ENCODE data around the gene TMEM8B. TPM values are rescaled to one million over a fixed set of nuclear protein-coding genes. Genes with fewer than 3 reads are reported as not detected.

Gene TMEM8B
- 0.19 and 0.98 TPM in 2 replicates for total RNA-seq

GRCh38 chr9:35829084-35829763, at the start of gene TMEM8B:
TSS of gene TMEM8B (plus strand) at chr9:35829228. CDS start at chr9:35829448, 220 bp downstream.

GRCh38 chr9:35791297-35791921, 37.6 kb upstream of the TMEM8B start, which contains the start of gene NPR2:
TSS of gene NPR2 (plus strand) at chr9:35791591. CDS start at chr9:35792409, 818 bp downstream.

GRCh38 chr9:35812025-35812602, 16.9 kb upstream of the TMEM8B start, which contains the start of gene SPAG8:
TSS of gene SPAG8 (minus strand) at chr9:35812262. CDS start at chr9:35812147, 115 bp downstream.

GRCh38 chr9:35814841-35815543, 14.0 kb upstream of the TMEM8B start, which contains the start of gene HINT2:
TSS of gene HINT2 (minus strand) at chr9:35815042. CDS start at chr9:35814979, 63 bp downstream.

GRCh38 chr9:35828716-35829083, 328 bp upstream of the TMEM8B start, which contains the start of gene FAM221B:
TSS of gene FAM221B (minus strand) at chr9:35828732. CDS start at chr9:35826161, 2,571 bp downstream.

GRCh38 chr9:35870351-35870923, 41.4 kb downstream of the TMEM8B start, which contains the start of gene OR13J1:
TSS of gene OR13J1 (minus strand) at chr9:35870401. CDS start at chr9:35870401, 0 bp downstream.

GRCh38 chr9:35905912-35906679, 77.1 kb downstream of the TMEM8B start, which contains the start of gene HRCT1:
TSS of gene HRCT1 (plus strand) at chr9:35906202. CDS start at chr9:35906288, 86 bp downstream.

GRCh38 chr9:35909274-35909673, 80.2 kb downstream of the TMEM8B start, which contains the start of gene SPAAR:
TSS of gene SPAAR (plus strand) at chr9:35909490. CDS start at chr9:35910464, 974 bp downstream.

Small RNA genes within 50 kb of the gene (small RNA-seq; reads per million reads assigned to genes)
- not detected for gene HINT2

Other genes starting within 250 kb of the TMEM8B start
- gene TESK1, start 224.0 kb upstream of the TMEM8B start, total RNA-seq = 7.2 and 9.5 TPM in 2 replicates
- gene CD72, start 210.8 kb upstream of the TMEM8B start, total RNA-seq = not detected in 2 replicates
- gene SIT1, start 178.3 kb upstream of the TMEM8B start, total RNA-seq = not detected in 2 replicates
- 49,879 and 52,393 TPM in 2 replicates for gene RMRP, start 171.2 kb upstream of the TMEM8B start, total RNA-seq
- gene CCDC107, start 170.9 kb upstream of the TMEM8B start, total RNA-seq = 6.0 and 10.1 TPM in 2 replicates
- gene ARHGEF39, start 164.0 kb upstream of the TMEM8B start, total RNA-seq = 1.6 and 3.5 TPM in 2 replicates
- gene CA9, start 155.3 kb upstream of the TMEM8B start, total RNA-seq = 0.10 TPM in 1 of 2 replicates, not detected in the other
- 10.5 and 20.2 TPM in 2 replicates for gene TPM2, start 139.3 kb upstream of the TMEM8B start, total RNA-seq
- 294 and 296 TPM in 2 replicates for gene TLN1, start 97.0 kb upstream of the TMEM8B start, total RNA-seq
- gene CREB3, start 96.6 kb upstream of the TMEM8B start, total RNA-seq = 51.3 and 60.4 TPM in 2 replicates
- gene GBA2, start 80.0 kb upstream of the TMEM8B start, total RNA-seq = 133 and 134 TPM in 2 replicates
- 19.4 and 25.5 TPM in 2 replicates for gene RGP1, start 79.9 kb upstream of the TMEM8B start, total RNA-seq
- 22.4 and 50.3 TPM in 2 replicates for gene MSMP, start 75.0 kb upstream of the TMEM8B start, total RNA-seq
- gene NPR2, start 37.6 kb upstream of the TMEM8B start, total RNA-seq = 5.6 and 5.8 TPM in 2 replicates
- gene SPAG8, start 17.0 kb upstream of the TMEM8B start, total RNA-seq = 0.10 TPM in 1 of 2 replicates, not detected in the other
- gene HINT2, start 14.2 kb upstream of the TMEM8B start, total RNA-seq = 6.2 and 10.0 TPM in 2 replicates
- gene FAM221B, start 496 bp upstream of the TMEM8B start, total RNA-seq = not detected in 2 replicates
- not detected in 2 replicates for gene OR13J1, start 41.2 kb downstream of the TMEM8B start, total RNA-seq
- 1.8 and 4.6 TPM in 2 replicates for gene HRCT1, start 77.0 kb downstream of the TMEM8B start, total RNA-seq
- gene SPAAR, start 80.3 kb downstream of the TMEM8B start, total RNA-seq = 2.0 and 4.5 TPM in 2 replicates
- gene OR2S2, start 128.9 kb downstream of the TMEM8B start, total RNA-seq = not detected in 2 replicates
- 14.1 and 24.8 TPM in 2 replicates for gene RECK, start 207.7 kb downstream of the TMEM8B start, total RNA-seq